SH-SY5Y (cell line): Measurements from ENCODE around the gene SORCS1.

Experiments used
- GATA2 ChIP-seq: IDR thresholded peaks from 2 replicates; pipeline ENCODE4 v1.6.1; 2011; ENCODE audit warnings: mild to moderate bottlenecking, low read depth, low read length
- GATA3 ChIP-seq: IDR thresholded peaks from 2 replicates; pipeline ENCODE4 v1.6.1; 2011; ENCODE audit warnings: low read depth, mild to moderate bottlenecking, low read length, moderate library complexity

GRCh38 chr10:106925191-106925590, 239.3 kb downstream of the SORCS1 start:
- TF ChIP-seq GATA2 (no peak), GATA3 (no peak)
